T-cell (primary cell): ENCODE results near the gene PRKCZ. TPM values are rescaled to one million over a fixed set of nuclear protein-coding genes. Genes with fewer than 3 reads are reported as not detected.
A peak's percentile ranks its signal among the peaks of the same experiment; 100 is the strongest.

Experiments used
- ATAC-seq, 4 experiments: fragments of 200-7000 bp in 3 of 4; fragments of 150-1000 bp in 1 of 4; cut with Tn5 transposase; replicated peaks in 1 of 4; 1 replicate in 3 of 4; 2 replicates in 1 of 4; pipeline ENCODE4 v1.10.0; 2021; ENCODE audit warnings: moderate library complexity in 3 of 4, mild to moderate bottlenecking in 2 of 4, moderate number of reproducible peaks in 1 of 4
- CTCF ChIA-PET, 2 donors: fragments of 300-600 bp; sonication (Branson Sonifier 250); formaldehyde crosslinking; loops; one replicate each; lab custom pipeline; 2022; ENCODE audit warnings: antibody characterized with exemption in 2 of 2; lab: Charles Lee
- POLR2A ChIA-PET, 2 donors: fragments of 300-600 bp; sonication (Branson Sonifier 250); formaldehyde crosslinking; loops; one replicate each; lab custom pipeline; 2022; ENCODE audit warnings: antibody characterized with exemption in 2 of 2; lab: Charles Lee
- DNase-seq, 35 experiments: peaks; one replicate each; pipeline versions ENCODE4 v3.0.0 to v3.0.0-alpha.2; 2013 to 2023
- H3K27ac ChIP-seq: one replicate; pipeline ENCODE4 v1.5.1; 2013; ENCODE audit warnings: low read length
- H3K27me3 ChIP-seq, 2 experiments: replicated peaks in 1 of 2; 1 replicate in 1 of 2; 2 replicates in 1 of 2; pipeline versions ENCODE4 v1.6.1 to v1.7.0; 2013; ENCODE audit warnings: low read length in 1 of 2, mixed read lengths in 1 of 2; ENCODE audit not compliant: control insufficient read depth in 2 of 2, insufficient read depth in 2 of 2; ENCODE audit errors: extremely low read depth in 1 of 2
- H3K36me3 ChIP-seq, 2 donors: 1 replicate in 1 of 2; 2 replicates in 1 of 2; pipeline versions ENCODE4 v1.6.1 to v1.7.0; 2013; ENCODE audit warnings: low read length in 1 of 2; ENCODE audit not compliant: control insufficient read depth in 2 of 2, insufficient read depth in 1 of 2; ENCODE audit errors: extremely low read depth in 1 of 2
- H3K4me1 ChIP-seq, 2 experiments: 1 replicate in 1 of 2; 2 replicates in 1 of 2; pipeline versions ENCODE4 v1.6.1 to v1.7.0; 2013; ENCODE audit warnings: low read length in 2 of 2, mixed read lengths in 1 of 2; ENCODE audit not compliant: insufficient read depth in 2 of 2, control insufficient read depth in 1 of 2; ENCODE audit errors: extremely low read depth in 1 of 2
- H3K4me3 ChIP-seq, 2 donors: 1 replicate in 1 of 2; 2 replicates in 1 of 2; pipeline versions ENCODE4 v1.5.1 to v1.7.0; 2013; ENCODE audit warnings: mild to moderate bottlenecking in 2 of 2, low read length in 1 of 2, moderate library complexity in 1 of 2; ENCODE audit not compliant: control insufficient read depth in 1 of 2; ENCODE audit errors: extremely low read depth in 1 of 2
- H3K9me3 ChIP-seq: 2 replicates; pipeline ENCODE4 v1.7.0; 2013
- H3K27ac Mint-ChIP-seq, 2 donors: one replicate each; pipeline ENCODE4 v1.8.0; 2020 to 2021; ENCODE audit warnings: mild to moderate bottlenecking in 2 of 2, mixed read lengths in 2 of 2
- H3K27me3 Mint-ChIP-seq, 2 donors: one replicate each; pipeline ENCODE4 v1.8.0; 2021 to 2022; ENCODE audit warnings: mixed read lengths in 2 of 2
- H3K36me3 Mint-ChIP-seq: one replicate; pipeline ENCODE4 v1.8.0; 2021; ENCODE audit warnings: mixed read lengths
- H3K4me1 Mint-ChIP-seq, 3 donors: one replicate each; pipeline ENCODE4 v1.8.0; 2020 to 2022; ENCODE audit warnings: mixed read lengths in 3 of 3, mild to moderate bottlenecking in 1 of 3
- H3K4me3 Mint-ChIP-seq, 3 donors: one replicate each; pipeline ENCODE4 v1.8.0; 2020 to 2022; ENCODE audit warnings: mild to moderate bottlenecking in 3 of 3, mixed read lengths in 3 of 3, moderate library complexity in 3 of 3
- H3K9me3 Mint-ChIP-seq, 3 donors: one replicate each; pipeline ENCODE4 v1.8.0; 2020 to 2022; ENCODE audit warnings: mixed read lengths in 3 of 3
- WGBS: methylation state at CpG from one replicate; pipeline ENCODE4 v1.1.5; 2013; ENCODE audit warnings: missing lambda C conversion rate; ENCODE audit not compliant: insufficient coverage; 5-methylcytosine and 5-hydroxymethylcytosine counted together
- total RNA-seq, 35 experiments: library from RNA in 6 of 35; stranded (reverse) in 6 of 35; fragments of 120-200 nt in 1 of 35; gene quantifications; one replicate each; pipeline versions ENCODE4 v1.2.1 to v1.2.4 and lab custom pipeline; 2013 to 2026

Gene PRKCZ
- total RNA-seq, 5 donors from 2014 or later (not counting 1 experiment from before 2014, with no cell fraction given) = 27.5 to 36.9 (median 31.0) TPM

GRCh38 chr1:2205191-2205952 lies 155.2 kb downstream of the PRKCZ start:
- H3K9me3 Mint-ChIP-seq = no peaks in the 10 kb centered on the region
- H3K4me1 ChIP-seq = peaks cover 4 to 30% of the 10 kb centered on the region in 2 experiments
- WGBS = 7% methylated on average over 74 of the region's 84 CpGs
- peaks cover 0 to 16% (median 4%) of the 10 kb centered on the region in 3 donors for H3K4me1 Mint-ChIP-seq
- H3K27ac ChIP-seq = no peak overlapping the region
- no peaks in the 10 kb centered on the region for H3K9me3 ChIP-seq
- DNase-seq (peak; percentile 83 to 96 (median 91)), ATAC-seq (peak; percentile 89 to 91 (median 90))
- H3K27me3 Mint-ChIP-seq = no peaks in the 10 kb centered on the region
- H3K4me3 Mint-ChIP-seq = peak overlapping the region; percentile 52 to 65 (median 64)
- peak overlapping the region; percentile 40 to 60 for H3K4me3 ChIP-seq
- ChIA-PET CTCF (interaction anchor here in 1 of 2 donors (0.8 to 1.5 kb wide), 2 partner anchors 10 to 184 kb away, joined by 3 read pairs; partner anchors contain the start of gene FAAP20), POLR2A (interaction anchor here in 1 of 2 donors (0.6 kb wide), 1 partner anchor 14 kb away, joined by 4 read pairs; no protein-coding TSS in a partner anchor)
- H3K36me3 Mint-ChIP-seq = no peaks in the 10 kb centered on the region
- no peaks in the 10 kb centered on the region for H3K36me3 ChIP-seq
- H3K27me3 ChIP-seq = peaks cover 0 to 4% of the 10 kb centered on the region in 2 experiments
- H3K27ac Mint-ChIP-seq = no peak overlapping the region

GRCh38 chr1:2206813-2207487 lies 156.7 kb downstream of the PRKCZ start:
- no peaks in the 10 kb centered on the region for H3K9me3 ChIP-seq
- H3K27ac Mint-ChIP-seq = no peak overlapping the region
- 96% methylated on average over 13 of the region's 16 CpGs for WGBS
- H3K4me3 ChIP-seq = no peak overlapping the region
- peaks cover 0 to 4% of the 10 kb centered on the region in 2 experiments for H3K27me3 ChIP-seq
- peaks cover 3 to 23% of the 10 kb centered on the region in 2 experiments for H3K4me1 ChIP-seq
- no peaks in the 10 kb centered on the region for H3K36me3 ChIP-seq
- no peak overlapping the region for H3K27ac ChIP-seq
- POLR2A ChIA-PET = no interaction called here
- H3K4me3 Mint-ChIP-seq = no peak overlapping the region
- no peak for DNase-seq
- H3K36me3 Mint-ChIP-seq = no peaks in the 10 kb centered on the region
- H3K9me3 Mint-ChIP-seq = no peaks in the 10 kb centered on the region
- CTCF ChIA-PET = no interaction called here
- no peak for ATAC-seq
- H3K27me3 Mint-ChIP-seq = no peaks in the 10 kb centered on the region
- peaks cover 0 to 13% (median 4%) of the 10 kb centered on the region in 3 donors for H3K4me1 Mint-ChIP-seq

GRCh38 chr1:2208309-2209239 lies 158.4 kb downstream of the PRKCZ start:
- no peaks in the 10 kb centered on the region for H3K36me3 Mint-ChIP-seq
- no peak overlapping the region for H3K4me3 Mint-ChIP-seq
- Histone ChIP-seq H3K27me3 (peaks cover 0 to 18% of the 10 kb centered on the region in 2 experiments), H3K4me1 (peaks cover 5 to 38% of the 10 kb centered on the region in 2 experiments), H3K36me3 (no peaks in the 10 kb centered on the region), H3K27ac (no peak overlapping the region), H3K4me3 (no peak overlapping the region), H3K9me3 (no peaks in the 10 kb centered on the region)
- ATAC-seq (no peak), DNase-seq (no peak)
- H3K27me3 Mint-ChIP-seq = no peaks in the 10 kb centered on the region
- no peak overlapping the region for H3K27ac Mint-ChIP-seq
- peaks cover 0 to 20% (median 6%) of the 10 kb centered on the region in 3 donors for H3K4me1 Mint-ChIP-seq
- no peaks in the 10 kb centered on the region for H3K9me3 Mint-ChIP-seq
- WGBS = 88% methylated on average over 15 of the region's 24 CpGs
- ChIA-PET CTCF (no interaction called here), POLR2A (no interaction called here)

- 78% methylated on average over 13 of the region's 18 CpGs for WGBS
- Histone ChIP-seq H3K4me3 (no peak overlapping the region), H3K27ac (no peak overlapping the region), H3K9me3 (no peaks in the 10 kb centered on the region), H3K27me3 (peaks cover 0 to 27% of the 10 kb centered on the region in 2 experiments), H3K4me1 (peaks cover 5 to 30% of the 10 kb centered on the region in 2 experiments), H3K36me3 (no peaks in the 10 kb centered on the region)
- ChIA-PET POLR2A (no interaction called here), CTCF (no interaction called here)
- Mint-ChIP-seq H3K4me3 (no peak overlapping the region), H3K9me3 (no peaks in the 10 kb centered on the region), H3K36me3 (no peaks in the 10 kb centered on the region), H3K4me1 (peaks cover 0 to 19% (median 6%) of the 10 kb centered on the region in 3 donors), H3K27ac (no peak overlapping the region), H3K27me3 (no peaks in the 10 kb centered on the region)
- no peak for DNase-seq
- no peak for ATAC-seq
These were observed 159.3 kb downstream of the PRKCZ start for GRCh38 chr1:2209400-2210083.

GRCh38 chr1:2210084-2210653 lies 160.0 kb downstream of the PRKCZ start:
- 72% methylated on average over 9 of the region's 19 CpGs for WGBS
- Mint-ChIP-seq H3K4me1 (peaks cover 0 to 19% (median 6%) of the 10 kb centered on the region in 3 donors), H3K27ac (no peak overlapping the region), H3K27me3 (no peaks in the 10 kb centered on the region), H3K4me3 (no peak overlapping the region), H3K36me3 (no peaks in the 10 kb centered on the region), H3K9me3 (no peaks in the 10 kb centered on the region)
- Histone ChIP-seq H3K36me3 (no peaks in the 10 kb centered on the region), H3K9me3 (no peaks in the 10 kb centered on the region), H3K4me1 (peaks cover 5 to 28% of the 10 kb centered on the region in 2 experiments), H3K27ac (no peak overlapping the region), H3K27me3 (peaks cover 0 to 31% of the 10 kb centered on the region in 2 experiments), H3K4me3 (no peak overlapping the region)
- DNase-seq (no peak), ATAC-seq (no peak)
- CTCF ChIA-PET = no interaction called here
- POLR2A ChIA-PET = no interaction called here
